PFSK-1 (cell line): ENCODE results near the gene MSX2.

Source experiments
- FOXP2 ChIP-seq: optimal IDR thresholded peaks from 2 replicates; pipeline ENCODE3; 2011; ENCODE audit warnings: borderline replicate concordance, control low read depth, inconsistent platforms; ENCODE audit not compliant: insufficient read depth; ENCODE audit errors: extremely low read length, extremely low read depth
- POLR2AphosphoS5 ChIP-seq: IDR thresholded peaks from 2 replicates; pipeline ENCODE4 v1.6.1; 2012; ENCODE audit warnings: low read depth, mild to moderate bottlenecking, control low read depth, low read length, moderate library complexity
- SIN3A ChIP-seq: IDR thresholded peaks from 2 replicates; pipeline ENCODE4 v1.6.1; 2012; ENCODE audit warnings: mild to moderate bottlenecking, low read length, moderate library complexity, borderline replicate concordance; ENCODE audit not compliant: insufficient read depth
- TAF1 ChIP-seq: IDR thresholded peaks from 2 replicates; pipeline ENCODE4 v1.6.1; 2012; ENCODE audit warnings: low read length, control low read depth, borderline replicate concordance; ENCODE audit not compliant: insufficient read depth
- TF ChIP-seq, protein P1 (sequence below), 2 experiments: IDR thresholded peaks; 2 replicates each; pipeline versions ENCODE4 v1.6.1 to v1.8.0; 2011 to 2012; ENCODE audit warnings: low read depth in 2 of 2, low read length in 2 of 2, control low read depth in 1 of 2, inconsistent platforms in 1 of 2, mild to moderate bottlenecking in 1 of 2, moderate library complexity in 1 of 2; ENCODE audit not compliant: insufficient read depth in 1 of 2

MSX2 gene

DNA sequence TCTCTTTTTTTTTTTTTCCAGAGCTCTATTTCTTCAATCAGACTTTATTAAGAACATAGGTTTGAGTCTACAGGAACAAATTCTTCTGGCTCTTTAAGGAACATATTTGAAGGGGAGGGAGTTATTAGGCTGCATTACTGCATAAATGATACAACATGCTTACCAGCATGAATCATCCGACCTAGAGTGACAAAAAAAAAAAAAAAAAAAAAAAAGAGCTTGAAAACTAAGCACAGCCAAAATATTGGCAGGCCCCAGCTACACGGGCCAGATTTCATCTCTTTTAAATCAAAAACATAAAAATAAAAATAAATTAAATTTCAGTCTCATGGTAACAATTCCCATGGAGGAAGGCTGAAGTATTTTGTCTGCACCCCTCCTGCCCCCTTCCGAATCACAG, 26.3 kb downstream of the MSX2 start:
- no peak for TF ChIP-seq SIN3A
- TF ChIP-seq TAF1: no peak
- no peak for TF ChIP-seq FOXP2
- TF ChIP-seq POLR2AphosphoS5: no peak
- TF ChIP-seq, protein P1, sequence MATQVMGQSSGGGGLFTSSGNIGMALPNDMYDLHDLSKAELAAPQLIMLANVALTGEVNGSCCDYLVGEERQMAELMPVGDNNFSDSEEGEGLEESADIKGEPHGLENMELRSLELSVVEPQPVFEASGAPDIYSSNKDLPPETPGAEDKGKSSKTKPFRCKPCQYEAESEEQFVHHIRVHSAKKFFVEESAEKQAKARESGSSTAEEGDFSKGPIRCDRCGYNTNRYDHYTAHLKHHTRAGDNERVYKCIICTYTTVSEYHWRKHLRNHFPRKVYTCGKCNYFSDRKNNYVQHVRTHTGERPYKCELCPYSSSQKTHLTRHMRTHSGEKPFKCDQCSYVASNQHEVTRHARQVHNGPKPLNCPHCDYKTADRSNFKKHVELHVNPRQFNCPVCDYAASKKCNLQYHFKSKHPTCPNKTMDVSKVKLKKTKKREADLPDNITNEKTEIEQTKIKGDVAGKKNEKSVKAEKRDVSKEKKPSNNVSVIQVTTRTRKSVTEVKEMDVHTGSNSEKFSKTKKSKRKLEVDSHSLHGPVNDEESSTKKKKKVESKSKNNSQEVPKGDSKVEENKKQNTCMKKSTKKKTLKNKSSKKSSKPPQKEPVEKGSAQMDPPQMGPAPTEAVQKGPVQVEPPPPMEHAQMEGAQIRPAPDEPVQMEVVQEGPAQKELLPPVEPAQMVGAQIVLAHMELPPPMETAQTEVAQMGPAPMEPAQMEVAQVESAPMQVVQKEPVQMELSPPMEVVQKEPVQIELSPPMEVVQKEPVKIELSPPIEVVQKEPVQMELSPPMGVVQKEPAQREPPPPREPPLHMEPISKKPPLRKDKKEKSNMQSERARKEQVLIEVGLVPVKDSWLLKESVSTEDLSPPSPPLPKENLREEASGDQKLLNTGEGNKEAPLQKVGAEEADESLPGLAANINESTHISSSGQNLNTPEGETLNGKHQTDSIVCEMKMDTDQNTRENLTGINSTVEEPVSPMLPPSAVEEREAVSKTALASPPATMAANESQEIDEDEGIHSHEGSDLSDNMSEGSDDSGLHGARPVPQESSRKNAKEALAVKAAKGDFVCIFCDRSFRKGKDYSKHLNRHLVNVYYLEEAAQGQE (IDR thresholded peaks at IDR 0.05; ENCODE audit: insufficient read depth in 1 of 2, low read depth in 2 of 2, low read length in 2 of 2): no peak

DNA sequence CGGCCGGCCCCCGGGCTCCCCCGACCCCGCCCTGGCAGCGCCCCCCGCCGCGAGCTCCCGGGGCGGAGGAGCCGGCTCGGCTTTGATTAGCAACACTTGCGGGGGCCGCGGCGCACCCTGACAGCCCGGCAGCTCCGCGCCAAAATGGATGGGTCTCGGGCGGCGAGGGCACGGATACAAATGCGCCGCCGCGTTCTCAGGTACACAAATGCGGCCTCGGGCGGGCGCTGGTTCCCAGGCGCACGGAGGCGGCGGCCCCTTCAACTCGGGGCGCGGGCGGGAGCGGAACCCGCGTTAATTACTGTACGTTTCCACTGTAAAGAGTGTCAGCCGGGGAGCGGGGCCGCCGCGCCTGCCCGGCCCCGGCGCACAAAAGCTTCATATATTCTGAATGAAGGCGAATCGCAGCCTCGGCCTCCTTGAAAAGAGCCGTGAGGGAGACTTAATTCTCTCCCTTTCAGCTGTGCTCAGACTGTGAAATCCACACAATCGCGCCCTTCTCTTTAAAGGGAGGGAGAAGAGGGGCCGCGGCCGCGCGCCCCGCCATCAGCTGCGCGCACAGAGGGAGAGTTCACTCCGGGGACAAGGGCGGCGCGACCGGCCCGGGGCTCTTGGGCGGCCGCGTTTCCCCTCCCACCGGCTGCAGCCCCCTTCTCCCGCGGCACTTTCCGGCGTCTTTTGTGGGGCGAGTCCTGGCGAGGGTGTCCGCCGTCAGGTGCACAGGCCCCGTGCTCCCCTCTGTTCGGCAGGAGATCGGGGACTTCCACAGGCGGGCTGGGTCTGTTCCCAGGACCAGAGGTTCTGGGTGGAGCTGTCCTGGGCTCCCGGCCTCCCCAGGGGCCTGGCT, 27.0 kb downstream of the MSX2 start:
- no peak for TF ChIP-seq FOXP2
- no peak for TF ChIP-seq TAF1
- TF ChIP-seq POLR2AphosphoS5: no peak
- TF ChIP-seq, protein P1 (IDR thresholded peaks at IDR 0.05; ENCODE audit: insufficient read depth in 1 of 2, low read depth in 2 of 2, low read length in 2 of 2): no peak
- TF ChIP-seq SIN3A: no peak

DNA sequence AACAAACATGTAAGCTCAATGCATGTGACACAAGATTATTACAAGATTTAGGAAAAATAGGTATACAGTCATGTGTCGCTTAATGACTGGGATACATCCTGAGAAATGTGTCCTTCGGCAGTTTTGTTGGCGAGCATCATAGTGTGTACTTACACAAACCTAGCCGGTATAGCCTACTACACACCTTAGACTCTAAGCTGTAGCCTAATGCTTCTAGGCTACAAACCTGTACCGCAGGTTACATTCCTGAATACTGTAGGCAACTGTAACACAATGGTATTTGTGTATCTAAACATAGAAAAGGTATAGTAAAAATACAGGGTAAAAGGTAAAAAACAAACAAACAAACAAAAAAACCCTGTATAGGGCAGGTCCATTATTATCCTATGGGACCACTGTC, 27.7 kb downstream of the MSX2 start:
- TF ChIP-seq FOXP2 (no peak), SIN3A (no peak), POLR2AphosphoS5 (no peak), TAF1 (no peak)
- TF ChIP-seq, protein P1 (IDR thresholded peaks at IDR 0.05; ENCODE audit: insufficient read depth in 1 of 2, low read depth in 2 of 2, low read length in 2 of 2): no peak

DNA sequence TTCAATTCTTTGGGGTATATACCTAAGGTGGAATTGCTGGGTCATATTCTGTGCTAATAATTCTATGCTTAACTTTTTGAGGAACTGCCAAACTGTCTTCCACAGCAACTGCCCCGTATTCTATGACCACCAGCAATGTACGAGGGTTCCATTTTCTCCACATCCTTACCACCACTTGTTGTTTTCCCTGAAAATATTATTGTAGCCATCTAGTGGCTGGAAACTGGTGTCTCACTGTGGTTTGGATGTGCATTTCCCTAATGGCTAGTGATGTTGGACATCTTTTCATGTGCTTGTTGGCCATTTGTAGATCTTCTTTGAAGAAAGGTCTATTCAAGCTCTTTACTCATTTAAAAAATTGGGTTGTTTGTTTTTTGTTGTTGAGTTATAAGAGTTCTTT, 30.7 kb downstream of the MSX2 start:
- TF ChIP-seq TAF1: no peak
- TF ChIP-seq, protein P1 (IDR thresholded peaks at IDR 0.05; ENCODE audit: insufficient read depth in 1 of 2, low read depth in 2 of 2, low read length in 2 of 2): no peak

DNA sequence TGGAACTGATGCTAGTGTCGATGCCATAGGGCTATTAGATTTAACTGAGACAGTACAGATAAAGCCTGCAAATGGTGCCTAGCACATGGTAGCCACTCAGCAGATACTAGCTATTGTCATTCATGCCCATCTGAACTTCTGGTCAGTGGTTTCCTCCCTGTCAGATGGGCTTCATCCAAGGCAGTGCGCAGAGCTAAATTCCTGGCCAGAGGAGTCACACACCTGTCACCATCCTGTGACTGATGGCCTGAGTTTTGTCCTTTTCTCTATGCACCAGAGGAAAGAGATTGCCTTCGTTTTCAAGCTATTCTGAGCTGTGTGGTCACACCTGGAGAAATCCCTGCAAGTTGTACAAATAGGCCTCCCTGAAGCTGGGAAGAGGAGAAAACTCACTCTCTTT, 34.7 kb downstream of the MSX2 start:
- no peak for TF ChIP-seq POLR2AphosphoS5
- TF ChIP-seq, protein P1 (IDR thresholded peaks at IDR 0.05; ENCODE audit: insufficient read depth in 1 of 2, low read depth in 2 of 2, low read length in 2 of 2): no peak
- TF ChIP-seq SIN3A: no peak
- TF ChIP-seq TAF1: no peak
- TF ChIP-seq FOXP2: no peak
